ENCODE measurements around the gene ADGRF4. TPM values are rescaled to one million over a fixed set of nuclear protein-coding genes. Genes with fewer than 3 reads are reported as not detected.

ADGRF4 gene
- total RNA-seq, 1 donor from 2014 or later = not detected

- no peak overlapping the region for H3K4me3 ChIP-seq
- no peaks in the 10 kb centered on the region for H3K4me1 ChIP-seq
- peaks cover 9% of the 10 kb centered on the region for H3K9me3 ChIP-seq (replicated peaks)
- H3K27ac ChIP-seq (replicated peaks) = no peak overlapping the region
- no peaks in the 10 kb centered on the region for H3K36me3 ChIP-seq
- intact Hi-C loops (cut with micrococcal nuclease) = no loop called here
- TF ChIP-seq CTCF (IDR thresholded peaks at IDR 0.05; ENCODE audit: borderline replicate concordance) = no peak
- H3K27me3 ChIP-seq (ENCODE audit: low read depth) = no peaks in the 10 kb centered on the region
- no peak for DNase-seq
Observed at GRCh38 chr6:47769982-47770381, 71.6 kb downstream of the ADGRF4 start.

Other genes starting within 250 kb of the ADGRF4 start
- gene CD2AP, start 220.8 kb upstream of the ADGRF4 start, total RNA-seq = 9.9 TPM
- not detected for gene OPN5, start 83.5 kb downstream of the ADGRF4 start, total RNA-seq

Data from left ventricle myocardium inferior (tissue), 1 donor.